PC-9 (cell line): ENCODE measurements around the gene LYSMD2.

ENCODE experiments used
- CTCF ChIP-seq: fragments of 200-600 bp; sonication (generic); conservative IDR thresholded peaks from 2 replicates; pipeline ENCODE4 v1.6.1; 2017; ENCODE audit warnings: mixed run types, antibody characterized with exemption, mild to moderate bottlenecking, moderate library complexity
- EZH2 ChIP-seq: fragments of 200-600 bp; sonication (generic); IDR thresholded peaks from 2 replicates; pipeline ENCODE4 v1.8.0; 2017; ENCODE audit warnings: antibody characterized with exemption, low read depth

- TF ChIP-seq CTCF (no peak), EZH2 (no peak)
These were observed 12.7 kb upstream of the LYSMD2 start for GRCh38 chr15:51750186-51750585.
